ENCODE data around the gene ZNF132.
A peak's percentile ranks its signal among the peaks of the same experiment; 100 is the strongest.

The ZNF132 gene

GRCh38 chr19:58408152-58409009 lies 31.6 kb downstream of the ZNF132 start, which contains the start of gene ZNF584 (continued):
- TF ChIP-seq ZSCAN23 (tag by site-specific recombination; IDR thresholded peaks at IDR 0.05) = no peak
- TF ChIP-seq, protein P1, sequence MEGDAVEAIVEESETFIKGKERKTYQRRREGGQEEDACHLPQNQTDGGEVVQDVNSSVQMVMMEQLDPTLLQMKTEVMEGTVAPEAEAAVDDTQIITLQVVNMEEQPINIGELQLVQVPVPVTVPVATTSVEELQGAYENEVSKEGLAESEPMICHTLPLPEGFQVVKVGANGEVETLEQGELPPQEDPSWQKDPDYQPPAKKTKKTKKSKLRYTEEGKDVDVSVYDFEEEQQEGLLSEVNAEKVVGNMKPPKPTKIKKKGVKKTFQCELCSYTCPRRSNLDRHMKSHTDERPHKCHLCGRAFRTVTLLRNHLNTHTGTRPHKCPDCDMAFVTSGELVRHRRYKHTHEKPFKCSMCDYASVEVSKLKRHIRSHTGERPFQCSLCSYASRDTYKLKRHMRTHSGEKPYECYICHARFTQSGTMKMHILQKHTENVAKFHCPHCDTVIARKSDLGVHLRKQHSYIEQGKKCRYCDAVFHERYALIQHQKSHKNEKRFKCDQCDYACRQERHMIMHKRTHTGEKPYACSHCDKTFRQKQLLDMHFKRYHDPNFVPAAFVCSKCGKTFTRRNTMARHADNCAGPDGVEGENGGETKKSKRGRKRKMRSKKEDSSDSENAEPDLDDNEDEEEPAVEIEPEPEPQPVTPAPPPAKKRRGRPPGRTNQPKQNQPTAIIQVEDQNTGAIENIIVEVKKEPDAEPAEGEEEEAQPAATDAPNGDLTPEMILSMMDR (tag by site-specific recombination; IDR thresholded peaks at IDR 0.05) = peak; percentile 76
- no peak for TF ChIP-seq ZNF354C (tag by site-specific recombination; IDR thresholded peaks at IDR 0.05; ENCODE audit: borderline replicate concordance, low read depth)
- TF ChIP-seq SCRT1 (tag by site-specific recombination; IDR thresholded peaks at IDR 0.05; ENCODE audit: borderline replicate concordance) = no peak
- peak; percentile 53 for TF ChIP-seq ZEB2 (tag by site-specific recombination; IDR thresholded peaks at IDR 0.05)
- TF ChIP-seq ZNF132 (tag by site-specific recombination; IDR thresholded peaks at IDR 0.05; ENCODE audit: borderline replicate concordance) = no peak
- TF ChIP-seq ZNF473 (tag by site-specific recombination; IDR thresholded peaks at IDR 0.05) = no peak
- no peak for TF ChIP-seq ZNF266 (tag by site-specific recombination; IDR thresholded peaks at IDR 0.05; ENCODE audit: low read depth)
- no peak for TF ChIP-seq ZNF521 (tag by site-specific recombination; IDR thresholded peaks at IDR 0.05)
- TF ChIP-seq HOXC10 (CRISPR knock-in tag; IDR thresholded peaks at IDR 0.05) = peak; percentile 94
- TF ChIP-seq ZNF398 (tag by site-specific recombination; IDR thresholded peaks at IDR 0.05) = no peak
- no peak for TF ChIP-seq ZNF677 (tag by site-specific recombination; IDR thresholded peaks at IDR 0.05)
- TF ChIP-seq ZXDB (tag by site-specific recombination; IDR thresholded peaks at IDR 0.05) = 0 out of 2 replicates have a peak, but pooled peaks have one; percentile 64
- TF ChIP-seq GLIS1 (tag by site-specific recombination; IDR thresholded peaks at IDR 0.05) = peak; percentile 32; the same call in 1 of the 2 replicates
- 0 out of 2 replicates have a peak, but pooled peaks have one; percentile 39 for TF ChIP-seq ZNF248 (tag by site-specific recombination; IDR thresholded peaks at IDR 0.05)
- TF ChIP-seq ZNF843 (tag by site-specific recombination; IDR thresholded peaks at IDR 0.05) = peak; percentile 28; the same call in 1 of the 2 replicates
- TF ChIP-seq RBAK (tag by site-specific recombination; IDR thresholded peaks at IDR 0.05) = no peak
- no peak; the same call in 1 of the 2 replicates for TF ChIP-seq ZFP69B (tag by site-specific recombination; IDR thresholded peaks at IDR 0.05)
- peak; percentile 88 for TF ChIP-seq KLF16 (tag by site-specific recombination; IDR thresholded peaks at IDR 0.05)
- TF ChIP-seq ZBTB10 (tag by site-specific recombination; IDR thresholded peaks at IDR 0.05) = peak; percentile 31; the same call in 1 of the 2 replicates
- TF ChIP-seq GLI4 (tag by site-specific recombination; IDR thresholded peaks at IDR 0.05) = 0 out of 2 replicates have a peak, but pooled peaks have one; percentile 66
- TF ChIP-seq ZNF24 (tag by site-specific recombination; IDR thresholded peaks at IDR 0.05) = peak; percentile 56; the same call in 1 of the 2 replicates
- TF ChIP-seq MEIS1 (CRISPR knock-in tag; IDR thresholded peaks at IDR 0.05; ENCODE audit: borderline replicate concordance) = no peak
- no peak for TF ChIP-seq ZFP41 (tag by site-specific recombination; IDR thresholded peaks at IDR 0.05; ENCODE audit: borderline replicate concordance)
- TF ChIP-seq ZNF548 (tag by site-specific recombination; IDR thresholded peaks at IDR 0.05) = no peak
- TF ChIP-seq ZNF488 (tag by site-specific recombination; IDR thresholded peaks at IDR 0.05) = no peak
- TF ChIP-seq, protein P2, sequence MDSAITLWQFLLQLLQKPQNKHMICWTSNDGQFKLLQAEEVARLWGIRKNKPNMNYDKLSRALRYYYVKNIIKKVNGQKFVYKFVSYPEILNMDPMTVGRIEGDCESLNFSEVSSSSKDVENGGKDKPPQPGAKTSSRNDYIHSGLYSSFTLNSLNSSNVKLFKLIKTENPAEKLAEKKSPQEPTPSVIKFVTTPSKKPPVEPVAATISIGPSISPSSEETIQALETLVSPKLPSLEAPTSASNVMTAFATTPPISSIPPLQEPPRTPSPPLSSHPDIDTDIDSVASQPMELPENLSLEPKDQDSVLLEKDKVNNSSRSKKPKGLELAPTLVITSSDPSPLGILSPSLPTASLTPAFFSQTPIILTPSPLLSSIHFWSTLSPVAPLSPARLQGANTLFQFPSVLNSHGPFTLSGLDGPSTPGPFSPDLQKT (IDR thresholded peaks at IDR 0.05; ENCODE audit: borderline replicate concordance, low read depth, low read length) = no peak
- TF ChIP-seq ZNF174 (tag by site-specific recombination; IDR thresholded peaks at IDR 0.05) = no peak
- TF ChIP-seq ZNF585B (tag by site-specific recombination; IDR thresholded peaks at IDR 0.05) = no peak
- TF ChIP-seq ZNF48 (tag by site-specific recombination; IDR thresholded peaks at IDR 0.05) = no peak
- TF ChIP-seq ZFP3 (tag by site-specific recombination; IDR thresholded peaks at IDR 0.05; ENCODE audit: low read depth) = no peak
- TF ChIP-seq ZNF157 (tag by site-specific recombination; IDR thresholded peaks at IDR 0.05) = no peak
- TF ChIP-seq ZNF202 (tag by site-specific recombination; IDR thresholded peaks at IDR 0.05; ENCODE audit: borderline replicate concordance) = no peak
